ENCODE data around the gene GMPS. TPM values are rescaled to one million over a fixed set of nuclear protein-coding genes. Genes with fewer than 3 reads are reported as not detected.
"Not testable (repeated sequence)": the region's sequence is repeated elsewhere in the genome, so short reads cannot be mapped to it uniquely, and the experiment has no call there.

GMPS gene
- total RNA-seq, 1 donor from 2014 or later: 41.7 TPM

GRCh38 chr3:155885292-155885691, 14.8 kb downstream of the GMPS start:
- H3K27me3 ChIP-seq (ENCODE audit: control insufficient read depth, insufficient read depth, low read length): no peaks in the 10 kb centered on the region

GRCh38 chr3:155886348-155886747, 15.9 kb downstream of the GMPS start:
- not testable (repeated sequence) for DNase-seq (ENCODE audit: low read depth); H3K36me3 ChIP-seq (ENCODE audit: control insufficient read depth, insufficient read depth, low read length); H3K4me3 ChIP-seq (ENCODE audit: low read depth, low read length); H3K27me3 ChIP-seq (ENCODE audit: control insufficient read depth, insufficient read depth, low read length)

More at GRCh38 chr3:155885292-155885691, 14.8 kb downstream of the GMPS start:
- Histone ChIP-seq H3K36me3 (ENCODE audit: control insufficient read depth, insufficient read depth, low read length) (no peaks in the 10 kb centered on the region), H3K4me3 (ENCODE audit: low read depth, low read length) (no peak overlapping the region)
- TF ChIP-seq CTCF (IDR thresholded peaks at IDR 0.05; ENCODE audit: insufficient read depth, low read length, poor library complexity, severe bottlenecking): no peak
- DNase-seq (ENCODE audit: low read depth): no peak

GRCh38 chr3:155886915-155887314, 16.5 kb downstream of the GMPS start:
- Histone ChIP-seq H3K36me3 (ENCODE audit: control insufficient read depth, insufficient read depth, low read length) (no peaks in the 10 kb centered on the region), H3K27me3 (ENCODE audit: control insufficient read depth, insufficient read depth, low read length) (no peaks in the 10 kb centered on the region), H3K4me3 (ENCODE audit: low read depth, low read length) (no peak overlapping the region)
- TF ChIP-seq CTCF (IDR thresholded peaks at IDR 0.05; ENCODE audit: insufficient read depth, low read length, poor library complexity, severe bottlenecking): no peak
- DNase-seq (ENCODE audit: low read depth): no peak

GRCh38 chr3:155889212-155889611, 18.8 kb downstream of the GMPS start:
- TF ChIP-seq CTCF (IDR thresholded peaks at IDR 0.05; ENCODE audit: insufficient read depth, low read length, poor library complexity, severe bottlenecking): no peak
- Histone ChIP-seq H3K36me3 (ENCODE audit: control insufficient read depth, insufficient read depth, low read length) (no peaks in the 10 kb centered on the region), H3K27me3 (ENCODE audit: control insufficient read depth, insufficient read depth, low read length) (no peaks in the 10 kb centered on the region), H3K4me3 (ENCODE audit: low read depth, low read length) (no peak overlapping the region)
- DNase-seq (ENCODE audit: low read depth): no peak

GRCh38 chr3:155889952-155890351, 19.5 kb downstream of the GMPS start:
- Histone ChIP-seq H3K27me3 (ENCODE audit: control insufficient read depth, insufficient read depth, low read length) (no peaks in the 10 kb centered on the region), H3K4me3 (ENCODE audit: low read depth, low read length) (no peak overlapping the region), H3K36me3 (ENCODE audit: control insufficient read depth, insufficient read depth, low read length) (no peaks in the 10 kb centered on the region)
- DNase-seq (ENCODE audit: low read depth): no peak
- TF ChIP-seq CTCF (IDR thresholded peaks at IDR 0.05; ENCODE audit: insufficient read depth, low read length, poor library complexity, severe bottlenecking): no peak

GRCh38 chr3:155890671-155891190, 20.3 kb downstream of the GMPS start:
- no peak for TF ChIP-seq CTCF (IDR thresholded peaks at IDR 0.05; ENCODE audit: insufficient read depth, low read length, poor library complexity, severe bottlenecking)
- Histone ChIP-seq H3K36me3 (ENCODE audit: control insufficient read depth, insufficient read depth, low read length) (no peaks in the 10 kb centered on the region), H3K4me3 (ENCODE audit: low read depth, low read length) (no peak overlapping the region), H3K27me3 (ENCODE audit: control insufficient read depth, insufficient read depth, low read length) (no peaks in the 10 kb centered on the region)
- no peak for DNase-seq (ENCODE audit: low read depth)
